Skeletal muscle tissue (tissue), 5 donors: ENCODE measurements around the gene HOXA11. TPM values are rescaled to one million over a fixed set of nuclear protein-coding genes. Genes with fewer than 3 reads are reported as not detected.

Experiments used
- H3K27ac ChIP-seq: one replicate; pipeline ENCODE4 v1.7.0; 2013; ENCODE audit warnings: mild to moderate bottlenecking, low read depth, low read length, inconsistent platforms
- H3K27me3 ChIP-seq, 3 donors: one replicate each; pipeline ENCODE4 v1.7.0; 2013; ENCODE audit warnings: low read length in 3 of 3; ENCODE audit not compliant: control insufficient read depth in 3 of 3, insufficient read depth in 3 of 3
- H3K36me3 ChIP-seq, 3 donors: one replicate each; pipeline ENCODE4 v1.7.0; 2013; ENCODE audit warnings: low read length in 3 of 3; ENCODE audit not compliant: control insufficient read depth in 3 of 3, insufficient read depth in 3 of 3
- H3K4me1 ChIP-seq, 3 donors: one replicate each; pipeline ENCODE4 v1.7.0; 2013; ENCODE audit warnings: low read length in 3 of 3, mild to moderate bottlenecking in 3 of 3; ENCODE audit not compliant: control insufficient read depth in 3 of 3, insufficient read depth in 3 of 3
- H3K4me3 ChIP-seq, 3 donors: one replicate each; pipeline ENCODE4 v1.7.0; 2013; ENCODE audit warnings: low read length in 3 of 3
- H3K9ac ChIP-seq, 3 donors: one replicate each; pipeline ENCODE4 v1.7.0; 2013; ENCODE audit warnings: low read length in 3 of 3, mild to moderate bottlenecking in 3 of 3, moderate library complexity in 2 of 3, low read depth in 1 of 3
- H3K9me3 ChIP-seq, 3 donors: one replicate each; pipeline ENCODE4 v1.7.0; 2013; ENCODE audit warnings: low read length in 3 of 3; ENCODE audit not compliant: control insufficient read depth in 3 of 3
- small RNA-seq: library from RNA; depleted of rRNA; stranded (forward); fragments of <200 nt; gene quantifications from one replicate; pipeline ENCODE3, GENCODE V24; 2014
- total RNA-seq: library from RNA; depleted of rRNA; stranded (reverse); fragments of >200 nt; gene quantifications from one replicate; pipeline ENCODE4 v1.2.3, GENCODE V29; 2014
- donor health status: Osteomylitis.

HOXA11 gene
- total RNA-seq, 1 donor from 2014 or later, result 2.1 TPM

GRCh38 chr7:27132978-27133377 lies 52.1 kb downstream of the HOXA11 start:
- H3K36me3 ChIP-seq, result peaks cover 0 to 4% (median 0%) of the 10 kb centered on the region in 3 donors
- H3K4me1 ChIP-seq, result peaks cover 39 to 64% (median 62%) of the 10 kb centered on the region in 3 donors
- no peaks in the 10 kb centered on the region for H3K27me3 ChIP-seq
- no peaks in the 10 kb centered on the region for H3K9me3 ChIP-seq
- H3K9ac ChIP-seq, result no peak overlapping the region
- no peak overlapping the region for H3K27ac ChIP-seq
- no peak overlapping the region for H3K4me3 ChIP-seq

DNA sequence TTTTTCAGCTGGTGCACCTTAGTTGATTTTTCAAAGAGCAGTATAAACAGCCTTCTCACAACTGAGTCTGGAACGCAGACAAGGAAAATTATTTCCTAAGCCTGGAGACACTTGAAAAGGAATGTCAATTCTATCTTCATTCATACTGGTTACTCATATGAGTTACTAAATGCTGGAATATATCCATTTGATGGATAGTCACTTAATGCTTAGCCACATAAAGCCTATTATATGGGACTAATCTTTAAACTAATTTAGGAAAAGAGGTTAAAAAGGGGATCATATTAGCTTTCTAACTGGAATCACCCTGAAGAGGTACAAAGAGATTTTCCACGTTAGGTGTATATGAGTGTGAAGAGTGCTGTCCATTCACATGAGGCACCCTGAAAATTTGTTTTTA lies 52.8 kb downstream of the HOXA11 start:
- Histone ChIP-seq H3K36me3 (peaks cover 0 to 4% (median 0%) of the 10 kb centered on the region in 3 donors), H3K4me1 (peaks cover 45 to 70% (median 69%) of the 10 kb centered on the region in 3 donors), H3K27ac (no peak overlapping the region), H3K4me3 (no peak overlapping the region), H3K9me3 (no peaks in the 10 kb centered on the region), H3K27me3 (no peaks in the 10 kb centered on the region), H3K9ac (no peak overlapping the region)

- H3K27ac ChIP-seq, result peak overlapping the region; percentile 64
- H3K4me3 ChIP-seq, result peak overlapping the region; percentile 84 to 91 (median 87)
- H3K36me3 ChIP-seq, result peaks cover 0 to 4% (median 0%) of the 10 kb centered on the region in 3 donors
- peak overlapping the region; percentile 81 to 84 (median 82) for H3K9ac ChIP-seq
- H3K27me3 ChIP-seq, result no peaks in the 10 kb centered on the region
- H3K4me1 ChIP-seq, result peaks cover 43 to 69% (median 69%) of the 10 kb centered on the region in 3 donors
- no peaks in the 10 kb centered on the region for H3K9me3 ChIP-seq
Observed at GRCh38 chr7:27131390-27131819, 53.6 kb downstream of the HOXA11 start.

Small RNA genes within 50 kb of the gene (small RNA-seq; reads per million reads assigned to genes)
- gene AC004080.5 (not detected), gene RF02140 (not detected), gene RF02141 (not detected)

Other genes with a start within 250 kb of the HOXA11 start
- gene HOXA1, start 89.2 kb downstream of the HOXA11 start, total RNA-seq, result not detected
- gene HOXA2, start 82.5 kb downstream of the HOXA11 start, total RNA-seq, result under 0.01 TPM
- 2.1 TPM for gene HOXA4, start 54.5 kb downstream of the HOXA11 start, total RNA-seq
- gene HOXA5, start 41.6 kb downstream of the HOXA11 start, total RNA-seq, result 4.2 TPM
- gene HOXA6, start 37.5 kb downstream of the HOXA11 start, total RNA-seq, result 3.1 TPM
- 3.7 TPM for gene HOXA3, start 32.6 kb downstream of the HOXA11 start, total RNA-seq
- gene HOXA7, start 28.6 kb downstream of the HOXA11 start, total RNA-seq, result 1.6 TPM
- gene HOXA9, start 19.7 kb downstream of the HOXA11 start, total RNA-seq, result 7.8 TPM
- 13.6 TPM for gene HOXA10, start 10.9 kb downstream of the HOXA11 start, total RNA-seq
- 0.52 TPM for gene HOXA13, start 14.9 kb upstream of the HOXA11 start, total RNA-seq
- not detected for gene EVX1, start 57.6 kb upstream of the HOXA11 start, total RNA-seq